HEK293 (cell line): ENCODE measurements around the gene HOXC11.

Experiments
- CTCF ChIA-PET: fragments of 350-600 bp; formaldehyde crosslinking; extraction: SDS; loops from one replicate; lab custom pipeline; 2021; ENCODE audit warnings: antibody characterized with exemption; lab: Yijun Ruan, JAX
- POLR2A ChIA-PET: fragments of 300-600 bp; formaldehyde crosslinking; extraction: SDS; loops from one replicate; lab custom pipeline; 2020; ENCODE audit warnings: antibody characterized with exemption, inconsistent platforms; lab: Yijun Ruan, JAX
- H3K27ac ChIP-seq: fragments of 200-500 bp; sonication (Bioruptor generic); 2 replicates; pipeline ENCODE4 v1.5.1; 2014; ENCODE audit warnings: low read depth, low read length, control low read depth, inconsistent platforms; ENCODE audit errors: extremely low read depth
- H3K36me3 ChIP-seq, 2 experiments: fragments of 200-500 bp in 1 of 2; sonication (Bioruptor generic) in 1 of 2; 1 replicate in 1 of 2; 2 replicates in 1 of 2; pipeline ENCODE4 v1.5.1; 2014 to 2017; ENCODE audit warnings: inconsistent platforms in 2 of 2, low read length in 2 of 2; ENCODE audit not compliant: control insufficient read depth in 2 of 2, insufficient read depth in 1 of 2
- H3K4me1 ChIP-seq: fragments of 200-500 bp; sonication (Bioruptor generic); 2 replicates; pipeline ENCODE4 v1.5.1; 2014; ENCODE audit warnings: mild to moderate bottlenecking, low read length, inconsistent platforms; ENCODE audit not compliant: control insufficient read depth, insufficient read depth
- H3K4me3 ChIP-seq: 2 replicates; pipeline ENCODE4 v1.5.1; 2011; ENCODE audit warnings: low read depth, mild to moderate bottlenecking, control low read depth, low read length, moderate library complexity
- H3K9me3 ChIP-seq: fragments of 200-500 bp; sonication (Bioruptor generic); 2 replicates; pipeline ENCODE4 v1.5.1; 2014; ENCODE audit warnings: low read depth, low read length, inconsistent platforms; ENCODE audit not compliant: control insufficient read depth, insufficient read depth
- GLI4 ChIP-seq: fragments of 450-650 bp; formaldehyde crosslinking; IDR thresholded peaks from 2 replicates; pipeline ENCODE4 v1.5.1; 2016; ENCODE audit warnings: missing biosample characterization, missing genetic modification characterization
- SCRT2 ChIP-seq: fragments of 450-650 bp; formaldehyde crosslinking; IDR thresholded peaks from 2 replicates; pipeline ENCODE4 v1.5.1; 2016; ENCODE audit warnings: missing biosample characterization, missing genetic modification characterization
- ZBTB20 ChIP-seq: fragments of 450-650 bp; formaldehyde crosslinking; IDR thresholded peaks from 2 replicates; pipeline ENCODE4 v1.5.1; 2016; ENCODE audit warnings: missing biosample characterization, missing genetic modification characterization
- ZBTB48 ChIP-seq: fragments of 450-650 bp; formaldehyde crosslinking; IDR thresholded peaks from 2 replicates; pipeline ENCODE4 v1.5.1; 2016; ENCODE audit warnings: missing biosample characterization, missing genetic modification characterization
- ZFP69B ChIP-seq: fragments of 450-650 bp; formaldehyde crosslinking; IDR thresholded peaks from 2 replicates; pipeline ENCODE4 v1.5.1; 2016; ENCODE audit warnings: missing biosample characterization, missing genetic modification characterization
- ZNF112 ChIP-seq: fragments of 450-650 bp; formaldehyde crosslinking; IDR thresholded peaks from 2 replicates; pipeline ENCODE4 v1.5.0; 2017; ENCODE audit warnings: missing biosample characterization, missing genetic modification characterization
- ZNF155 ChIP-seq: fragments of 450-650 bp; formaldehyde crosslinking; IDR thresholded peaks from 2 replicates; pipeline ENCODE4 v1.5.1; 2016; ENCODE audit warnings: missing biosample characterization, missing genetic modification characterization
- ZNF214 ChIP-seq: fragments of 450-650 bp; formaldehyde crosslinking; IDR thresholded peaks from 2 replicates; pipeline ENCODE4 v1.5.1; 2017; ENCODE audit warnings: missing biosample characterization, mild to moderate bottlenecking, missing genetic modification characterization, borderline replicate concordance
- ZNF248 ChIP-seq: fragments of 450-650 bp; formaldehyde crosslinking; IDR thresholded peaks from 2 replicates; pipeline ENCODE4 v1.5.1; 2017; ENCODE audit warnings: missing biosample characterization, missing genetic modification characterization
- ZNF302 ChIP-seq: fragments of 450-650 bp; formaldehyde crosslinking; IDR thresholded peaks from 2 replicates; pipeline ENCODE4 v1.5.1; 2016; ENCODE audit warnings: missing biosample characterization, missing genetic modification characterization, low read depth
- ZNF311 ChIP-seq: fragments of 450-650 bp; formaldehyde crosslinking; IDR thresholded peaks from 2 replicates; pipeline ENCODE4 v1.5.1; 2017; ENCODE audit warnings: missing biosample characterization, missing genetic modification characterization, borderline replicate concordance
- ZNF341 ChIP-seq: fragments of 450-650 bp; formaldehyde crosslinking; IDR thresholded peaks from 2 replicates; pipeline ENCODE4; 2016; ENCODE audit warnings: low read depth, missing biosample characterization, missing genetic modification characterization
- ZNF350 ChIP-seq: fragments of 450-650 bp; formaldehyde crosslinking; IDR thresholded peaks from 2 replicates; pipeline ENCODE4 v1.5.0; 2017; ENCODE audit warnings: missing biosample characterization, mild to moderate bottlenecking, missing genetic modification characterization
- ZNF600 ChIP-seq: fragments of 450-650 bp; formaldehyde crosslinking; IDR thresholded peaks from 2 replicates; pipeline ENCODE4 v1.5.1; 2016; ENCODE audit warnings: missing biosample characterization, missing genetic modification characterization
- ZNF76 ChIP-seq: fragments of 450-650 bp; formaldehyde crosslinking; IDR thresholded peaks from 2 replicates; pipeline ENCODE4; 2016; ENCODE audit warnings: low read depth, missing biosample characterization, missing genetic modification characterization, borderline replicate concordance
- ZNF768 ChIP-seq: fragments of 450-650 bp; formaldehyde crosslinking; IDR thresholded peaks from 2 replicates; pipeline ENCODE4 v1.5.1; 2018; ENCODE audit warnings: missing biosample characterization, mild to moderate bottlenecking, missing genetic modification characterization
- TF ChIP-seq, protein P1 (sequence below): fragments of 450-650 bp; formaldehyde crosslinking; IDR thresholded peaks from 2 replicates; pipeline ENCODE4 v1.5.1; 2016; ENCODE audit warnings: missing biosample characterization, missing genetic modification characterization
- TF ChIP-seq, protein P2 (sequence below): fragments of 450-650 bp; formaldehyde crosslinking; IDR thresholded peaks from 2 replicates; pipeline ENCODE4 v1.5.1; 2017; ENCODE audit warnings: missing biosample characterization, missing genetic modification characterization
- TF ChIP-seq, protein P3 (sequence below): fragments of 450-650 bp; formaldehyde crosslinking; IDR thresholded peaks from 2 replicates; pipeline ENCODE4 v1.5.1; 2017; ENCODE audit warnings: missing biosample characterization, mild to moderate bottlenecking, missing genetic modification characterization, moderate library complexity
- TF ChIP-seq, protein P4 (sequence below): fragments of 450-650 bp; formaldehyde crosslinking; IDR thresholded peaks from 2 replicates; pipeline ENCODE4 v1.5.1; 2016; ENCODE audit warnings: missing biosample characterization, missing genetic modification characterization
- TF ChIP-seq, protein P5 (sequence below): fragments of 450-650 bp; formaldehyde crosslinking; IDR thresholded peaks from 2 replicates; pipeline ENCODE4 v1.5.1; 2017; ENCODE audit warnings: missing biosample characterization, missing genetic modification characterization

The HOXC11 gene

DNA sequence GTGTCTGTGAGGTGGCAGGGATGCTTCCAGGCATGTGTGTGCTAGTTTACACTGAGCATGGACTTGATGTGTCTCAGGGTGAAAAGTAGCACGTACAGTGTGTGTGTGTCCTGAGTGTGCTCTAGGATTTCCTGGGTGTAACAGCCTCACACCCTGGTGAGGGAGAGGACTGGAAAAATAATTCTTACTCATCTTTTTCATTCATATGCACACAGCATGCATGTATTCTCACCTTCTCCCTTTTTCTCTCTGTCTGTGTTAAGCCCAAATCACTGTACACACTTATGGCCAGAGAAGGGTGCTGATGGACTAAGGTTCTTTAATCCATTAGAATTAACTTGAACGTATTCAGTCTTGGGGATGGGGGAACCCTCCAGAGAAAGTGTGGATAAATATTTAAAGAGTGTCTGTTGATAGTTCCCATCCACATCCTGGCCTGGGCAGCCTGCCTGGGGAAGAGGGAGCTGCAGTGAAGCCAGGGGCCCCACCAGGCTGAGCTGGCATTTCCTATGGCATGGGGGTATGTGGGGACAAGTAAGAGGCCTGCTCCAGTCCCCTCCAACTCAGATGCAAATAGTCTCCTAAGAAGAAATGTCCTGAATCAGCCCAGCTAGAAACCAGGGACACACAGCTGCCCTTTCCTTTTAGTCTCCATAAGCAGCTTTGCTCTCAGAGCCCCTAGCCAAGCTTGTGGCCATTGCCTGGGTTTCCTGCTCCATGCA, 34.8 kb downstream of the HOXC11 start:
- POLR2A ChIA-PET = interaction anchor here (0.6 to 2.6 kb wide), 6 partner anchors 7 to 184 kb away, joined by 3 to 39 read pairs (median 10); partner anchors contain the start of gene HOXC9
- TF ChIP-seq, protein P1, sequence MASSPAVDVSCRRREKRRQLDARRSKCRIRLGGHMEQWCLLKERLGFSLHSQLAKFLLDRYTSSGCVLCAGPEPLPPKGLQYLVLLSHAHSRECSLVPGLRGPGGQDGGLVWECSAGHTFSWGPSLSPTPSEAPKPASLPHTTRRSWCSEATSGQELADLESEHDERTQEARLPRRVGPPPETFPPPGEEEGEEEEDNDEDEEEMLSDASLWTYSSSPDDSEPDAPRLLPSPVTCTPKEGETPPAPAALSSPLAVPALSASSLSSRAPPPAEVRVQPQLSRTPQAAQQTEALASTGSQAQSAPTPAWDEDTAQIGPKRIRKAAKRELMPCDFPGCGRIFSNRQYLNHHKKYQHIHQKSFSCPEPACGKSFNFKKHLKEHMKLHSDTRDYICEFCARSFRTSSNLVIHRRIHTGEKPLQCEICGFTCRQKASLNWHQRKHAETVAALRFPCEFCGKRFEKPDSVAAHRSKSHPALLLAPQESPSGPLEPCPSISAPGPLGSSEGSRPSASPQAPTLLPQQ = peak; percentile 38; the same call in 1 of the 2 replicates
- no peak for TF ChIP-seq ZNF768 (tag by site-specific recombination)
- no peak for TF ChIP-seq GLI4 (tag by site-specific recombination)
- TF ChIP-seq ZNF341 = no peak
- TF ChIP-seq ZNF112 (tag by site-specific recombination) = no peak
- TF ChIP-seq, protein P2, sequence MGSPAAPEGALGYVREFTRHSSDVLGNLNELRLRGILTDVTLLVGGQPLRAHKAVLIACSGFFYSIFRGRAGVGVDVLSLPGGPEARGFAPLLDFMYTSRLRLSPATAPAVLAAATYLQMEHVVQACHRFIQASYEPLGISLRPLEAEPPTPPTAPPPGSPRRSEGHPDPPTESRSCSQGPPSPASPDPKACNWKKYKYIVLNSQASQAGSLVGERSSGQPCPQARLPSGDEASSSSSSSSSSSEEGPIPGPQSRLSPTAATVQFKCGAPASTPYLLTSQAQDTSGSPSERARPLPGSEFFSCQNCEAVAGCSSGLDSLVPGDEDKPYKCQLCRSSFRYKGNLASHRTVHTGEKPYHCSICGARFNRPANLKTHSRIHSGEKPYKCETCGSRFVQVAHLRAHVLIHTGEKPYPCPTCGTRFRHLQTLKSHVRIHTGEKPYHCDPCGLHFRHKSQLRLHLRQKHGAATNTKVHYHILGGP (tag by site-specific recombination) = peak; percentile 43; the same call in 1 of the 2 replicates
- no peak for TF ChIP-seq ZNF302 (tag by site-specific recombination)
- TF ChIP-seq, protein P3, sequence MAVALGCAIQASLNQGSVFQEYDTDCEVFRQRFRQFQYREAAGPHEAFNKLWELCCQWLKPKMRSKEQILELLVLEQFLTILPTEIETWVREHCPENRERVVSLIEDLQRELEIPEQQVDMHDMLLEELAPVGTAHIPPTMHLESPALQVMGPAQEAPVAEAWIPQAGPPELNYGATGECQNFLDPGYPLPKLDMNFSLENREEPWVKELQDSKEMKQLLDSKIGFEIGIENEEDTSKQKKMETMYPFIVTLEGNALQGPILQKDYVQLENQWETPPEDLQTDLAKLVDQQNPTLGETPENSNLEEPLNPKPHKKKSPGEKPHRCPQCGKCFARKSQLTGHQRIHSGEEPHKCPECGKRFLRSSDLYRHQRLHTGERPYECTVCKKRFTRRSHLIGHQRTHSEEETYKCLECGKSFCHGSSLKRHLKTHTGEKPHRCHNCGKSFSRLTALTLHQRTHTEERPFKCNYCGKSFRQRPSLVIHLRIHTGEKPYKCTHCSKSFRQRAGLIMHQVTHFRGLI = no peak
- TF ChIP-seq ZNF600 = peak; percentile 16; the same call in 1 of the 2 replicates
- no peak for TF ChIP-seq ZNF76 (tag by site-specific recombination)
- TF ChIP-seq ZFP69B (tag by site-specific recombination) = no peak
- TF ChIP-seq ZNF248 (tag by site-specific recombination) = no peak
- TF ChIP-seq, protein P4, sequence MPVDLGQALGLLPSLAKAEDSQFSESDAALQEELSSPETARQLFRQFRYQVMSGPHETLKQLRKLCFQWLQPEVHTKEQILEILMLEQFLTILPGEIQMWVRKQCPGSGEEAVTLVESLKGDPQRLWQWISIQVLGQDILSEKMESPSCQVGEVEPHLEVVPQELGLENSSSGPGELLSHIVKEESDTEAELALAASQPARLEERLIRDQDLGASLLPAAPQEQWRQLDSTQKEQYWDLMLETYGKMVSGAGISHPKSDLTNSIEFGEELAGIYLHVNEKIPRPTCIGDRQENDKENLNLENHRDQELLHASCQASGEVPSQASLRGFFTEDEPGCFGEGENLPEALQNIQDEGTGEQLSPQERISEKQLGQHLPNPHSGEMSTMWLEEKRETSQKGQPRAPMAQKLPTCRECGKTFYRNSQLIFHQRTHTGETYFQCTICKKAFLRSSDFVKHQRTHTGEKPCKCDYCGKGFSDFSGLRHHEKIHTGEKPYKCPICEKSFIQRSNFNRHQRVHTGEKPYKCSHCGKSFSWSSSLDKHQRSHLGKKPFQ (tag by site-specific recombination) = 0 out of 2 replicates have a peak, but pooled peaks have one; percentile 65
- no peak for TF ChIP-seq ZNF155
- Histone ChIP-seq H3K4me3 (no peak overlapping the region), H3K9me3 (no peaks in the 10 kb centered on the region), H3K27ac (peak overlapping the region; percentile 57; the same call in 1 of the 2 replicates), H3K36me3 (peaks cover 4 to 11% of the 10 kb centered on the region in 2 experiments; a peak in 1 of 3 replicates), H3K4me1 (peaks cover 35% of the 10 kb centered on the region)
- CTCF ChIA-PET = interaction anchor here (0.5 to 7.9 kb wide), 22 partner anchors 9 to 261 kb away, joined by 3 to 111 read pairs (median 8); partner anchors contain the start of genes HOXC10, HOXC5, HOXC6 and SMUG1

DNA sequence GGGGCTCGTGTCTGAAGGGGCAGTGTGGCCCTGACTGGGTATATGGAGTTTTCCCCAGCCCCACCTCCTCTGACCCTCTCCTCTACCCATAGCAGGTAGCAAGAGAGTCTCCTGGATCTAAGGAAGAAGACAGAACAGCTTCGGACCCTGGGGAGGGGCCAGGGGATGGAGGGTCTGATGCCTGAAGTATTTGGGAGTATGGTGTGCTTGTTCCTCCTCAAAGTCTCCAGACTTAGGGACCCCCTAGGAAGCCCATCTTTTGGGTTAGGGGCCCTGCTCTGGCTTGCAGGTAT, 35.3 kb downstream of the HOXC11 start:
- Histone ChIP-seq H3K27ac (peak overlapping the region; percentile 57; the same call in 1 of the 2 replicates), H3K4me3 (no peak overlapping the region), H3K4me1 (peaks cover 35% of the 10 kb centered on the region), H3K9me3 (no peaks in the 10 kb centered on the region), H3K36me3 (peaks cover 3 to 6% of the 10 kb centered on the region in 2 experiments; a peak in 1 of 3 replicates)
- ChIA-PET CTCF (interaction anchor here (0.7 to 7.9 kb wide), 21 partner anchors 8 to 261 kb away, joined by 3 to 111 read pairs (median 7); partner anchors contain the start of genes HOXC5 and SMUG1), POLR2A (interaction anchor here (0.6 to 2.6 kb wide), 9 partner anchors 8 to 271 kb away, joined by 3 to 39 read pairs (median 8); partner anchors contain the start of genes CBX5, HOXC5 and HOXC9)
- TF ChIP-seq ZNF350 (tag by site-specific recombination) (no peak), ZBTB20 (tag by site-specific recombination) (peak; percentile 48), ZNF311 (tag by site-specific recombination) (no peak), SCRT2 (tag by site-specific recombination) (0 out of 2 replicates have a peak, but pooled peaks have one; percentile 40), ZNF214 (tag by site-specific recombination) (no peak), ZBTB48 (tag by site-specific recombination) (peak; percentile 50; the same call in 1 of the 2 replicates)
- TF ChIP-seq, protein P5, sequence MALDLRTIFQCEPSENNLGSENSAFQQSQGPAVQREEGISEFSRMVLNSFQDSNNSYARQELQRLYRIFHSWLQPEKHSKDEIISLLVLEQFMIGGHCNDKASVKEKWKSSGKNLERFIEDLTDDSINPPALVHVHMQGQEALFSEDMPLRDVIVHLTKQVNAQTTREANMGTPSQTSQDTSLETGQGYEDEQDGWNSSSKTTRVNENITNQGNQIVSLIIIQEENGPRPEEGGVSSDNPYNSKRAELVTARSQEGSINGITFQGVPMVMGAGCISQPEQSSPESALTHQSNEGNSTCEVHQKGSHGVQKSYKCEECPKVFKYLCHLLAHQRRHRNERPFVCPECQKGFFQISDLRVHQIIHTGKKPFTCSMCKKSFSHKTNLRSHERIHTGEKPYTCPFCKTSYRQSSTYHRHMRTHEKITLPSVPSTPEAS (tag by site-specific recombination) = no peak
